Activated CD8-positive, alpha-beta T cell treated with anti-CD3 and anti-CD28 coated beads for 36 hours (primary cell): ENCODE results near the gene PEAK1. TPM values are rescaled to one million over a fixed set of nuclear protein-coding genes. Genes with fewer than 3 reads are reported as not detected.
A peak's percentile ranks its signal among the peaks of the same experiment; 100 is the strongest.

Experiments used
- ATAC-seq: fragments of 200-7000 bp; cut with Tn5 transposase; one replicate; pipeline ENCODE4 v1.10.0; 2021; ENCODE audit warnings: mild to moderate bottlenecking, moderate library complexity
- CTCF ChIA-PET: fragments of 350-600 bp; sonication (Branson Sonifier 250); formaldehyde crosslinking; loops from one replicate; lab custom pipeline; 2021; ENCODE audit warnings: antibody characterized with exemption; lab: Charles Lee
- POLR2A ChIA-PET: fragments of 350-600 bp; sonication (Branson Sonifier 250); formaldehyde crosslinking; loops from one replicate; lab custom pipeline; 2021; ENCODE audit warnings: antibody characterized with exemption; lab: Charles Lee
- DNase-seq: peaks from one replicate; pipeline ENCODE4 v3.0.0-alpha.2; 2020
- H3K27ac Mint-ChIP-seq: one replicate; pipeline ENCODE4 v1.8.0; 2021; ENCODE audit warnings: mild to moderate bottlenecking, mixed read lengths
- H3K27me3 Mint-ChIP-seq: one replicate; pipeline ENCODE4 v1.8.0; 2021; ENCODE audit warnings: mixed read lengths
- H3K36me3 Mint-ChIP-seq: one replicate; pipeline ENCODE4 v1.8.0; 2021; ENCODE audit warnings: low read depth, mixed read lengths
- H3K4me1 Mint-ChIP-seq: one replicate; pipeline ENCODE4 v1.8.0; 2021; ENCODE audit warnings: low read depth, mixed read lengths
- H3K4me3 Mint-ChIP-seq: one replicate; pipeline ENCODE4 v1.8.0; 2021; ENCODE audit warnings: mild to moderate bottlenecking, moderate library complexity, mixed read lengths
- H3K9me3 Mint-ChIP-seq: one replicate; pipeline ENCODE4 v1.8.0; 2021; ENCODE audit warnings: mixed read lengths
- intact Hi-C: fragments of 100-400 bp; cut with micrococcal nuclease; formaldehyde crosslinking; loops from one replicate; pipeline ENCODE4 v1.10.0; 2022
- total RNA-seq, 2 experiments: library from RNA; stranded (reverse); gene quantifications; one replicate each; pipeline ENCODE4 v1.2.3, GENCODE V29; 2021
- TF ChIP-seq, protein P1 (sequence below): fragments of 200-600 bp; IDR thresholded peaks from one replicate; pipeline ENCODE4 v1.8.0; 2022; ENCODE audit warnings: antibody characterized with exemption, mild to moderate bottlenecking

Gene PEAK1
- total RNA-seq, 2 experiments from 2014 or later, result 32.1 to 36.1 TPM

DNA sequence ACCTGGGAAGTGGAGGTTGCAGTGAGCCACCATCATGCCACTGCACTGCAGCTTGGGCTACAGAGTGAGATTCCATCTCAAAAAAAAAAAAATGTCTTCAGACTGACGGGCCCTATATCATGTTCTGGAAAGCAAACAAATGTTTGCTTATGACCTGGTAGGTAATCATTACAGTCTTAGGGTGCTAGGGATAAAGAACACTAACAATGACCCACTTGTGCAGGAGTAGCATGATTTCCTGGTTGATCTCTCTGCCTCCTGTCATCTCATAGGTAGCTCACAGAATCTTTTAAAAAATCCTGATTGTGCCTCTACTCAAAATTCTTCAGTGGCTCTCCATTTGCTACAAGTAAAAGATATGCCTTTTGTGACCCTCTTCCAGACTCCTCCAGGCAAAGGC, 274.5 kb downstream of the PEAK1 start:
- Mint-ChIP-seq H3K4me3 (no peak overlapping the region), H3K36me3 (peaks cover 24% of the 10 kb centered on the region), H3K27ac (no peak overlapping the region), H3K4me1 (peaks cover 6% of the 10 kb centered on the region), H3K9me3 (peaks cover 4% of the 10 kb centered on the region), H3K27me3 (no peaks in the 10 kb centered on the region)
- TF ChIP-seq, protein P1, sequence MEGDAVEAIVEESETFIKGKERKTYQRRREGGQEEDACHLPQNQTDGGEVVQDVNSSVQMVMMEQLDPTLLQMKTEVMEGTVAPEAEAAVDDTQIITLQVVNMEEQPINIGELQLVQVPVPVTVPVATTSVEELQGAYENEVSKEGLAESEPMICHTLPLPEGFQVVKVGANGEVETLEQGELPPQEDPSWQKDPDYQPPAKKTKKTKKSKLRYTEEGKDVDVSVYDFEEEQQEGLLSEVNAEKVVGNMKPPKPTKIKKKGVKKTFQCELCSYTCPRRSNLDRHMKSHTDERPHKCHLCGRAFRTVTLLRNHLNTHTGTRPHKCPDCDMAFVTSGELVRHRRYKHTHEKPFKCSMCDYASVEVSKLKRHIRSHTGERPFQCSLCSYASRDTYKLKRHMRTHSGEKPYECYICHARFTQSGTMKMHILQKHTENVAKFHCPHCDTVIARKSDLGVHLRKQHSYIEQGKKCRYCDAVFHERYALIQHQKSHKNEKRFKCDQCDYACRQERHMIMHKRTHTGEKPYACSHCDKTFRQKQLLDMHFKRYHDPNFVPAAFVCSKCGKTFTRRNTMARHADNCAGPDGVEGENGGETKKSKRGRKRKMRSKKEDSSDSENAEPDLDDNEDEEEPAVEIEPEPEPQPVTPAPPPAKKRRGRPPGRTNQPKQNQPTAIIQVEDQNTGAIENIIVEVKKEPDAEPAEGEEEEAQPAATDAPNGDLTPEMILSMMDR, result no peak
- ChIA-PET POLR2A (no interaction called here), CTCF (no interaction called here)
- intact Hi-C loops, result no loop called here
- ATAC-seq, result no peak
- DNase-seq, result no peak

GRCh38 chr15:77144492-77145070, 275.3 kb downstream of the PEAK1 start:
- Mint-ChIP-seq H3K27me3 (no peaks in the 10 kb centered on the region), H3K4me1 (peaks cover 6% of the 10 kb centered on the region), H3K27ac (no peak overlapping the region), H3K36me3 (peaks cover 28% of the 10 kb centered on the region), H3K9me3 (peaks cover 4% of the 10 kb centered on the region), H3K4me3 (no peak overlapping the region)
- no peak for ATAC-seq
- ChIA-PET CTCF (interaction anchor here (1.3 kb wide), 1 partner anchor 26 kb away, joined by 3 read pairs; no protein-coding TSS in a partner anchor), POLR2A (interaction anchor here (0.6 kb wide), 1 partner anchor 35 kb away, joined by 3 read pairs; no protein-coding TSS in a partner anchor)
- intact Hi-C loops, result no loop called here
- TF ChIP-seq, protein P1, result no peak
- DNase-seq, result no peak

DNA sequence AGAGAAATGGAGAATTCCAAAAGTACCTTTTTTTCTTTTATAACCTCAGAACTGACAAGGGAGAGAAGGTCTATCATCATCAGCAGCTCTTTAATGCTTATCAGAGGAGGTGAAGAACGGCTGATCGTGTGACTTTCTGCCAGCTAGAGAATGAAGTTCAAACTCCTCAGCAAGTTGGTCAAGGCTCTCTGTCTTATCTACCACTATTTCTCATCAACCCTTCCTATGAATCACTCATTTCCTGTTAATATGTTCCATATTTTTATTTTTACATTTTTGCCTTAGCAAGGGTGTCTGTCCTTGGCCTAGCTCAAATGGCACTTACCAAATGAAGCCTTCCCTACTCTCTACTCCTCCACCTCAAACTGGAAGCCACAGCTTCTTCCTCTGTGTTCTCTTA, 275.9 kb downstream of the PEAK1 start:
- Mint-ChIP-seq H3K36me3 (peaks cover 28% of the 10 kb centered on the region), H3K4me1 (peaks cover 6% of the 10 kb centered on the region), H3K27ac (peak overlapping the region; percentile 28), H3K4me3 (no peak overlapping the region), H3K27me3 (no peaks in the 10 kb centered on the region), H3K9me3 (peaks cover 4% of the 10 kb centered on the region)
- intact Hi-C loops, result no loop called here
- POLR2A ChIA-PET, result no interaction called here
- ATAC-seq (no peak), DNase-seq (no peak)
- TF ChIP-seq, protein P1, result no peak
- CTCF ChIA-PET, result interaction anchor here (1.3 kb wide), 1 partner anchor 25 kb away, joined by 3 read pairs; no protein-coding TSS in a partner anchor

- Mint-ChIP-seq H3K27ac (no peak overlapping the region), H3K4me3 (no peak overlapping the region), H3K27me3 (no peaks in the 10 kb centered on the region), H3K36me3 (peaks cover 28% of the 10 kb centered on the region), H3K9me3 (peaks cover 4% of the 10 kb centered on the region), H3K4me1 (peaks cover 6% of the 10 kb centered on the region)
- ChIA-PET POLR2A (no interaction called here), CTCF (interaction anchor here (1.3 kb wide), 1 partner anchor 25 kb away, joined by 3 read pairs; no protein-coding TSS in a partner anchor)
- ATAC-seq (no peak), DNase-seq (no peak)
- intact Hi-C loops, result no loop called here
- TF ChIP-seq, protein P1, result no peak
These were observed 276.3 kb downstream of the PEAK1 start for GRCh38 chr15:77143616-77144015.

GRCh38 chr15:77143191-77143590, 276.7 kb downstream of the PEAK1 start:
- H3K27ac Mint-ChIP-seq, result no peak overlapping the region
- H3K4me3 Mint-ChIP-seq, result no peak overlapping the region
- peaks cover 6% of the 10 kb centered on the region for H3K4me1 Mint-ChIP-seq
- TF ChIP-seq, protein P1, result no peak
- ChIA-PET POLR2A (no interaction called here), CTCF (interaction anchor here (1.3 kb wide), 1 partner anchor 24 kb away, joined by 3 read pairs; no protein-coding TSS in a partner anchor)
- intact Hi-C loops, result no loop called here
- DNase-seq, result no peak
- no peak for ATAC-seq
- peaks cover 4% of the 10 kb centered on the region for H3K9me3 Mint-ChIP-seq
- H3K36me3 Mint-ChIP-seq, result peaks cover 28% of the 10 kb centered on the region
- no peaks in the 10 kb centered on the region for H3K27me3 Mint-ChIP-seq
